OCI-LY7 (cell line): ENCODE data around the gene ZNF628. TPM values are rescaled to one million over a fixed set of nuclear protein-coding genes. Genes with fewer than 3 reads are reported as not detected.

ENCODE experiments used
- Bru-seq: library from RNA; stranded (reverse); fragments of 400-500 nt; gene quantifications from one replicate; lab custom pipeline; 2021; lab: Mats Ljungman, UMichigan
- BruChase-seq, 2 experiments: library from RNA; stranded (reverse); fragments of 400-500 nt; gene quantifications; one replicate each; lab custom pipeline; 2021; lab: Mats Ljungman, UMichigan
- BruUV-seq: library from RNA; stranded (reverse); fragments of 400-500 nt; replicated peaks from 2 replicates; lab custom pipeline; 2021; lab: Mats Ljungman, UMichigan
- CTCF ChIA-PET: fragments of 300-600 bp; sonication (Branson Sonifier 250); formaldehyde crosslinking; loops from one replicate; lab custom pipeline; 2022; ENCODE audit warnings: antibody characterized with exemption; ENCODE audit not compliant: unreplicated experiment; lab: Charles Lee
- POLR2A ChIA-PET: fragments of 300-600 bp; sonication (Branson Sonifier 250); formaldehyde crosslinking; loops from one replicate; lab custom pipeline; 2022; ENCODE audit warnings: antibody characterized with exemption; lab: Charles Lee
- DNase-seq: peaks from one replicate; pipeline ENCODE4 v3.0.0-alpha.2; 2015; ENCODE audit warnings: low spot score
- H2AFZ ChIP-seq: fragments of 200-600 bp; sonication (generic), shearing (Covaris generic); 2 replicates; pipeline ENCODE4 v1.6.1; 2014; ENCODE audit warnings: mild to moderate bottlenecking, antibody characterized with exemption, low read length, moderate library complexity
- H3K27ac ChIP-seq: fragments of 200-600 bp; sonication (generic); 2 replicates; pipeline ENCODE4 v1.5.1; 2014; ENCODE audit warnings: mixed run types, low read depth, mild to moderate bottlenecking, moderate library complexity, low read length, inconsistent platforms; ENCODE audit not compliant: poor library complexity, severe bottlenecking
- H3K36me3 ChIP-seq: fragments of 200-600 bp; sonication (generic); 2 replicates; pipeline ENCODE4 v1.6.1; 2014; ENCODE audit warnings: mild to moderate bottlenecking, antibody characterized with exemption, low read length, moderate library complexity, mixed read lengths; ENCODE audit not compliant: insufficient read depth
- H3K4me1 ChIP-seq: fragments of 200-600 bp; sonication (generic); 2 replicates; pipeline ENCODE4 v1.5.1; 2014; ENCODE audit warnings: mild to moderate bottlenecking, low read length; ENCODE audit not compliant: insufficient read depth, poor library complexity, severe bottlenecking
- H3K4me2 ChIP-seq: fragments of 200-600 bp; sonication (generic); 2 replicates; pipeline ENCODE4 v1.6.1; 2014; ENCODE audit warnings: mild to moderate bottlenecking, low read length
- H3K4me3 ChIP-seq: fragments of 200-600 bp; sonication (generic); 2 replicates; pipeline ENCODE4 v1.5.1; 2014; ENCODE audit warnings: mild to moderate bottlenecking, low read depth, low read length; ENCODE audit not compliant: poor library complexity, severe bottlenecking
- H3K79me2 ChIP-seq: fragments of 200-600 bp; sonication (generic); 2 replicates; pipeline ENCODE4 v1.6.1; 2016; ENCODE audit warnings: low read depth, mild to moderate bottlenecking, low read length, moderate library complexity, mixed read lengths; ENCODE audit not compliant: insufficient read depth
- H3K9me2 ChIP-seq: fragments of 200-600 bp; sonication (generic); 2 replicates; pipeline ENCODE4 v1.6.1; 2016; ENCODE audit warnings: mild to moderate bottlenecking, low read length, mixed read lengths; ENCODE audit not compliant: insufficient read depth
- H3K9me3 ChIP-seq: fragments of 200-600 bp; sonication (generic); 2 replicates; pipeline ENCODE4 v1.6.1; 2014; ENCODE audit warnings: mild to moderate bottlenecking, mixed run types, low read length, mixed read lengths
- H4K20me1 ChIP-seq: fragments of 200-600 bp; sonication (generic); 2 replicates; pipeline ENCODE4 v1.6.1; 2014; ENCODE audit warnings: mild to moderate bottlenecking, antibody characterized with exemption, low read length, moderate library complexity, mixed read lengths; ENCODE audit not compliant: insufficient read depth
- CTCF ChIP-seq: fragments of 200-600 bp; sonication (generic); conservative IDR thresholded peaks from 2 replicates; pipeline ENCODE4 v1.5.1; 2014; ENCODE audit warnings: mild to moderate bottlenecking, antibody characterized with exemption, low read length, moderate library complexity, mixed read lengths
- EZH2phosphoT487 ChIP-seq: fragments of 200-600 bp; sonication (generic); IDR thresholded peaks from 2 replicates; pipeline ENCODE4 v1.6.1; 2018; ENCODE audit warnings: low read depth, borderline replicate concordance, mild to moderate bottlenecking, mixed run types, antibody characterized with exemption, low read length, moderate library complexity, mixed read lengths
- intact Hi-C: fragments of 100-400 bp; cut with micrococcal nuclease; formaldehyde crosslinking; loops from one replicate; pipeline ENCODE4 v1.10.0; 2022; ENCODE audit not compliant: unreplicated experiment
- long read RNA-seq: library from polyadenylated mRNA; stranded (forward); transcript quantifications from one replicate; pipeline ENCODE4 v2.0.0, GENCODE V29; 2022
- total RNA-seq, 2 experiments: library from RNA; depleted of rRNA in 1 of 2; stranded (reverse); fragments of >200 nt in 1 of 2; shearing (Covaris generic) in 1 of 2; gene quantifications; 2 replicates each; pipeline ENCODE4 v1.2.3, GENCODE V29; 2014 to 2022

ZNF628 gene
- total RNA-seq (2014; rRNA removed; shearing (Covaris generic)) (1.8 and 5.2 TPM in 2 replicates), total RNA-seq (2022) (8.6 and 10.6 TPM in 2 replicates), Bru-seq, nascent RNA (percentile 51 among the genes with signal in this experiment), BruChase-seq, experiment 1, labeled RNA remaining after a 6-hour chase (percentile 49 among the genes with signal in this experiment), BruChase-seq, experiment 2, labeled RNA remaining after a 2-hour chase (percentile 54 among the genes with signal in this experiment)
- long read RNA-seq, partial matches to known transcripts = 0 of 3 reads
- long read RNA-seq, other reads (novel, unspliced or antisense) = 0 of 3 reads

GRCh38 chr19:55476100-55476775, at the start of gene ZNF628:
Gene ZNF628, plus strand, starts transcription at chr19:55476617. Its CDS starts 3,294 bp downstream, at chr19:55479911.
- intact Hi-C loops = no loop called here
- ChIA-PET CTCF (interaction anchor here (1.7 kb wide), 1 partner anchor 27 kb away, joined by 4 read pairs; no protein-coding TSS in a partner anchor), POLR2A (interaction anchor here (0.6 to 1.4 kb wide), 5 partner anchors 9 to 219 kb away, joined by 3 to 4 read pairs (median 3); partner anchors contain the start of gene NAT14)
- peak within 1 kb of the TSS; percentile 79; the same call in 1 of the 2 replicates for H2AFZ ChIP-seq
- peak; percentile 99 for DNase-seq
- H4K20me1 ChIP-seq = no peaks in the 10 kb centered on the region
- H3K4me1 ChIP-seq = peaks cover 25% of the 10 kb centered on the region
- peaks cover 13% of the 10 kb centered on the region; the same call in 1 of the 2 replicates for H3K79me2 ChIP-seq
- H3K9me2 ChIP-seq = no peaks in the 10 kb centered on the region
- H3K4me2 ChIP-seq = peak within 1 kb of the TSS; percentile 87
- TF ChIP-seq EZH2phosphoT487 = no peak
- TF ChIP-seq CTCF = no peak
- no TSS peak for BruUV-seq
- peak within 1 kb of the TSS; percentile 73 for H3K4me3 ChIP-seq
- H3K36me3 ChIP-seq = no peaks in the 10 kb centered on the region
- H3K9me3 ChIP-seq = no peaks in the 10 kb centered on the region
- peak within 1 kb of the TSS; percentile 52 for H3K27ac ChIP-seq

GRCh38 chr19:55431183-55431582, 45.2 kb upstream of the ZNF628 start:
- intact Hi-C loops = no loop called here
- Histone ChIP-seq H4K20me1 (no peaks in the 10 kb centered on the region), H3K79me2 (no peaks in the 10 kb centered on the region), H3K4me2 (no peak overlapping the region), H3K4me1 (no peaks in the 10 kb centered on the region), H3K27ac (no peak overlapping the region), H3K9me2 (no peaks in the 10 kb centered on the region), H2AFZ (no peak overlapping the region), H3K4me3 (no peak overlapping the region), H3K36me3 (no peaks in the 10 kb centered on the region), H3K9me3 (no peaks in the 10 kb centered on the region)
- ChIA-PET CTCF (no interaction called here), POLR2A (no interaction called here)
- TF ChIP-seq EZH2phosphoT487 = no peak
- no TSS peak for BruUV-seq
- DNase-seq = no peak

GRCh38 chr19:55432241-55432959, 44.0 kb upstream of the ZNF628 start:
- CTCF ChIA-PET = no interaction called here
- DNase-seq = no peak
- H3K9me2 ChIP-seq = no peaks in the 10 kb centered on the region
- no peaks in the 10 kb centered on the region for H3K9me3 ChIP-seq
- H3K36me3 ChIP-seq = no peaks in the 10 kb centered on the region
- POLR2A ChIA-PET = no interaction called here
- no TSS peak for BruUV-seq
- H2AFZ ChIP-seq = no peak overlapping the region
- no peaks in the 10 kb centered on the region for H3K4me1 ChIP-seq
- no peak overlapping the region for H3K4me2 ChIP-seq
- H3K4me3 ChIP-seq = no peak overlapping the region
- no peaks in the 10 kb centered on the region for H3K79me2 ChIP-seq
- no peak for TF ChIP-seq EZH2phosphoT487
- no peak overlapping the region for H3K27ac ChIP-seq
- intact Hi-C loops = no loop called here
- no peaks in the 10 kb centered on the region for H4K20me1 ChIP-seq
